ENCODE data around the gene NLGN4X.

The NLGN4X gene

DNA sequence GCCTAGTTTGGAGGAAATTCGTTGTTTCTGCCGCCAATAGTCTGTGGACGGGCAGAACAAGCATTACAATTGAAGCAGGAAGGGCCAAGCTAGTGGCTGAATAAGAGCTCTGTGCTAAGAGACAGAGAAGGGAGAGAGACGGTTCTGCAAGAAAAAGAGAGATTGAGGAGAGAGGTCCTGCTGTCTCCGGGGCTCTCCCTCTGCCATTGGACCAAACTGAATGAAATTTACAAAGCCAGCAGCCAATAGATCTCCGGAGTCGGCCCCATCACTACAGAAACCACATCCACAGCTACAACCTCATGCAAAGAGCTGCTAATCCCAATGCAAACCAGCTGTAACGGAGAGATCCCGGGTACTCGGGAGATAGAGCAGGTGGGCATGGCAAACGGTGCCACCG is at the start of gene NLGN4X:
Gene NLGN4X, minus strand, starts transcription at position 148 of the 400 bp plus-strand sequence. CDS start 77,401 bp downstream, outside the sequence.
- DNase-seq: no peak

- DNase-seq: no peak
Observed at GRCh38 chrX:6266041-6266440, 37.4 kb upstream of the NLGN4X start.

DNA sequence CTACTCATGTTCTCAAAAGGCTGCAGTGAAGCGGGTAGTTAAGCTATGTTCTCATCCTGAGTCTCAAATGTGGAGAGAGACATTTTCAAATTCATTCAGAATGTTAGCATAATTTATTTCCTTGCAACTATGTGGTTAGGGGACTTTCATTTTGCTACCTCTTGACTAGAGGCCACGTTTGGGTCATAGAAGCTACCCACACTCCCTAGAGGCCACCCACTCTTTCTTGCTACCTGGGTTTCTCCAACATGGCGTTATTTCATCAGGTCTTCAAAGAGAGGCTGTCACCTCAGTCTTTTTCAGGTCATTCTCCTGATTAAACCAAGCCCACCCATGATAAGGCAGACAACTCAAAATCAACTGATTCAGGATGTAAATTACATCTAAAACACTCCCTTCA is 34.3 kb upstream of the NLGN4X start:
- DNase-seq: no peak

DNA sequence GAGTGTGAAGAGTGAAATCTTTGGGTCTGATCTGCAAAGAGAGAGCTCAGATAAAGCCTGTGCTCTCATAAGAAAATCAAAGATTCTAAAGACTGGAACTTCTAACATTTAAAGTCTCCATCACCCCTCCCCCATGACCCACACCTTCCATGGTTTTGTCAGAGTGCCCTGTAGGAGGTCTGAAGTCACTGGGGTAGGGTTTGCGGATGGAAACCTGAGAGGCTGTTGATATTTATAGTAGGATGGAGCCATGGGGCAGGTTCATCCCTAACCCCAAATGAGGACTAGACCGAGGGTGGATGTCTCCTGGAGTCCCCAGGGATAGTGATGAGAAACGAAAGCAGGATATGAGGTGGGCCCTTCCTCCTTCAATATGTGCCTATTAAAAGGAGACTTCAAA is 28.4 kb upstream of the NLGN4X start:
- no peak for DNase-seq

DNA sequence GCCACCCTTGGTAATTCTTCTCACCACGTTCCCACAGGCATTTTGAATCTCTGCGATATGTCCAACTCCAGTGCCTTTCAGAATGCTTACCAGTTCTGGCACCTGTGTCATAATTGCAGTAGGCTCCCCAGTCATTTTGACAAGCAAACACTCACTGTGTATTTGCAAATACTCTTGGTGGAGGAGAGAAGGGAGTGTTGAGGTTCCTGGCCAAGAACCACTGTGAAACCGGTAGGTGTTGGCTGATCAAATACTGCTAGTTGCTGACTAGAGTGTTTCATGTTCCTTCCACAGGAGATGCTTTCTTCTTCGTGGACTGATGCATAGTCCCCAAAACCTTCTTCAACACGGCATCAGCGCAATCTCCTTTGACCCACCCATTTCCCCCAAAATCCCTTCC is 16.0 kb upstream of the NLGN4X start:
- no peak for DNase-seq

DNA sequence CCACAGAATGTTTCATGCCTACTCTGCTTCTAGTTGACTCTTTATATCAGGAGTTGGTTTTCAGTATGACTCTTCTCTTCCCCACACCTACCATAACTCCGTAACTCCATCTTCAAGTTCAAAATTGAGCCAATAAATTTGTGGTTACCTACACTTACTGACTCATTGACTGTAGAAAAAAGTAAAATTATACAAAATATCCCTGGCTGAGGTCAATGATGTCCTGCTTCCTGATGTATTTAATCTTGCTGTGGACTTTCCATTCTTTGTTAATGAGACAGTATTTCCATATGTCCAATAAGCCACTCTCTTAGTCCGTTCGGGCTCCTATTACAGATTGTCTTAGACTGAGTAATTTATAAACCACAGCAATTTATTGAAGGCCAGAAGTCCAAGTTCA is 9.9 kb upstream of the NLGN4X start:
- DNase-seq: no peak

DNA sequence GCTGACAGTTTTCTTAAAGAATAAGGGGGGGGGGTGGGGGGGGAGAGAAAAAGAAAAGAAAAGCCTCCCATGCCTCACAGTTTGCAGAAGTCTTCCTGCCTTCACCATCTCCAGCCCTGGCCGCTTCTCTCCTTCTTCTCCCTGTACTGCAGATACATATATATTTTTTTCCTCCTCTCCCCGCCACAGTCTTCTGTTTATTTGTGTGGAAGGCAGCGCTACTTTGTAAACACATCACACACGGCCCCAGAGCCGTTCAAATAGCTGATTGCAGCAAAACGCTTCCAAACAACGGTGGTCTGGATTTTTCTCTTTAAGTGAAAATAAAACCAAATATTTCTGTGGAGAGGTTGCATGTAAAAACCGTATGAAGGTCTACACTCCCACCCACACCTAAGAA is 732 bp downstream of the NLGN4X start:
- no peak for DNase-seq

GRCh38 chrX:6227453-6227835 is 1.2 kb downstream of the NLGN4X start:
- DNase-seq: no peak

DNA sequence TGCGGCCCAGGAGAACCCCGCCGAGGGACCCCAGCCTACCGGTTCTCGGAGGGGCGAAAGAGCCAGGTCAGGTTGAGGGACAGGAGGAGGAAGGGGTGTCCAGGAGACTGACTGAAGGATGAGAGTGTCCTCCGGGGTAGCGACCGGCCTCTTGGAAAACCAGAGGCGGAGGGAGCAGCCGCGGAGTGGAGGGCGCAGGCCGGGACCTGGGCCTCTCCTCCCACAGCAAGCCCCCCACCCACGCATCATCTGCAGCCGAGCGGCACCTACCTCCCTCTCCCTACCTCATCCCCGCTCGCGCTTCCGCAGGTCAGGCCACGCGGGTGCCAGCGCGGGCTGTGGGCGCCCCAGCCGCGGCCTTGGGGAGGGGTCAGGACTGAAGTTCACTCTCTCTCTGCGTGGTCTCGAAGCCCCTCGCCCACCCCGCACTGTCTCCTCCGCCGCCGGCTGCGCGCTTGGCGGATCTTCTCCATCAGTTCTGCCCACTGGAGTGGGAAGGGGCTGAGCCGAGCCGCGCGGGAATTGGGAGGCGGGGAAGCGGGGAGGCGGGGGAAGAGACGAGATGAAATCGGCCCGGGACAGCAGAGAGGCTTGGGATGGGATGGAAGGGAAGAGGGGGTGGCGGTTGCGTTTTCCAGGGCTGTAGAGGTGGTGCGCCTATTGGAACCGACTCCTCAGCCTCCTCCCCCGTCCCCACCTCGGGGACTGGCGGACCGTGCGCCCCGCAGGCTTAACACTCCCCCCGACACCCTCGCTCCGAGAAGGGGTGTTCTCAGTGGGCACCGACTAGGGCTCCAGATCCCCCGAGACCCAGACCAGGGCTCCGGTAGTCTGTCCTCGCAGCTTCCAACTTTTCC is 1.8 kb downstream of the NLGN4X start:
- DNase-seq: no peak

- no peak for DNase-seq
Observed at GRCh38 chrX:6225911-6226595, 2.6 kb downstream of the NLGN4X start.

GRCh38 chrX:6225288-6225910 is 3.3 kb downstream of the NLGN4X start:
- no peak for DNase-seq

DNA sequence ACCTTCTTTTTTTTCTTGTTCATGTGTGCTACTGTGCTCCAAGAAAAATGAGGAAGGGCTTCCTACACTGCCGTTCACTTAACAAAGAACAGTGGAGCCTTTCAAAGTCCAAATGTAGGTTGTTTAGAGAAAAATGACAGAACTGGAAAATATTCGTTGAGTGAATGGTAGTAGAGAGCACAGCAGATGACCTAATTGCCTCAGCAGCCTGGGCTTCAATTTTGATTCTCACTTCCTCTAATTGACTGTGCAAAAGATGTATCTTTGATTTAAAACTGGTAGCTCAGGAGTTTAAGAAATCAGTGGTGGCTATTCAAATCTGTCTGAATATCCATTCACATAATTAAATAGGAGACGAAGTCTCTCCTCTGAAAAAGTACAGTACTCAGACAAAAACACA is 5.2 kb downstream of the NLGN4X start:
- DNase-seq: no peak

- no peak for DNase-seq
Observed at GRCh38 chrX:6210230-6210629, 18.4 kb downstream of the NLGN4X start.

DNA sequence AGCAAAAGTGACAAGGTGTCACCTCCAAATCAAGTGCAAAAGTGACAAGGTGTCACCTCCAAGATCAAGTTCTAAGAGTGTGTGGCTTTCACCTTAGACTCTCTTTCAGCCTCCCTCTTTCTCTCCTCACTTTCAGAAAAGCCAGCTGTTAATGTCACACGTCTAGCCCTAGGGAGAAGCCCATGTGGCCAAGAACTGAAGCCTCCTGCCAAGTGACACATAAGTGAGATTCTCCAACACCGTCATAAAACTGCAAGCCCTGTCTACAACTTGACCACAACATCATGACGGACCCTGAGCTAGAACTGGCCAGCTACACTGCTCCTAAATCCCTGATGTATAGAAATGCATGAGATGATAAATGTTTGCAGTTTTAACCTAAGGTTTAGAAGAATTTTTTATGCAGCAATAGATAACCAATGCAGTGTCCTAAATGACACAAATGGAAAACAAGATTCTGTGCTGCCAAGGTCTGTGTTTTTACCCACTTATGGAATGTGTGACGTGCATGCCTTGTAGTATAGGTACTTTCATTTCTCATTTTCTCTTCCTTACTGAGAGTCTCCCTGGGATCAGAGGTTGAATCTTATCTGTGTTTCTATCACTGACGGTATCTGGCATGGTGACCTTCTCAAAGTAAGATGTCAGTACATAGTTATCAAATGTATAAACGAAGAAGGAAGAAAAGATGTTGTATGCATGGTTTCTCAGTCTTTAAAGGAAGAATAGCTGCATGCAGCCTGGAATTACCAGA is 25.0 kb downstream of the NLGN4X start:
- DNase-seq: no peak

DNA sequence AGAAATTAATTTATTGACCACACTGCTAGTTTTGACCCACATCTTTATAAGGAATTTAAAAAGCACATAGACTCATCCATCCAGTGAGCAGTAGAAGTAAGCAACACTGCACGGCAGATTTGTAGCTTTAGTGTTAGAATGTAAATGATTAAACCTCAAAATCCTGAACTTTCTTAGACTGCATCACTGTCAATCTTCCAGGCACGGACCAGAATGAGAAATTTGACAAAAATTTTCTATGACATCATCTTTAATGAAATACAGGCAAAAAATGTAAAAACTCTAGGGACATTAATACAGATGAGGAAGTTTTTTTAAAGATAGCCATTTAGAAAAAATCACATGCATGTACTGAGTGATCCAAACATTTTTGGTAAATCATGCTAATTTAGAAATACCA is 29.2 kb downstream of the NLGN4X start:
- DNase-seq: no peak

GRCh38 chrX:6187256-6187655 is 41.4 kb downstream of the NLGN4X start:
- no peak for DNase-seq

DNA sequence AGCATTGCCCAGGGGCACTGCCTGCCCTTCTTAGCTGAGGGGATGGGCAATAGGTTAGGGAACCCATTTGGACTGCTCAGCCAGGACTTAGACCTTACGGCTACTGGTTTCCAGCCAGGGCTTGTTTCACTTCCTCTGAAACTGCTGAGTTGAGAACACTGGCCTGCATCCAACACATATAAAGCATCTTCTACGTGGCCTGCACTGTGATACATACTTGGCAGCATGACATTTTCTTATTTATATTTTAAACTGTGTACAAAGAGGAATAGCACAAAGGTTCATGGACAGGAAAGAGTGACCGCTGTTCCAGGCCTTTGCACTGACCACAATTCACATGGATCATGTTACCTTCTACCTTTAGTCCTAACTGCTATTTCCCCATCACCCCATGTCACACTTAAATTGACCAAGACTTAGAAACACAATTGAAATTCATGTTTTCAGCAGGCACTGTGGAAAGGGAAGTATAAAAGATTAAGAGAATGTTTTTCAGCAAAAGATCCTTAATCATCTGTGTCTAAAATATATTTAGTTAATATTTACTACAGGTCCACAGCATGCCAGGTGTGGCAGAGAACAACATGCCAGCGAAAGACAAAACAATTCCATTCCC is 43.7 kb downstream of the NLGN4X start:
- DNase-seq: no peak

DNA sequence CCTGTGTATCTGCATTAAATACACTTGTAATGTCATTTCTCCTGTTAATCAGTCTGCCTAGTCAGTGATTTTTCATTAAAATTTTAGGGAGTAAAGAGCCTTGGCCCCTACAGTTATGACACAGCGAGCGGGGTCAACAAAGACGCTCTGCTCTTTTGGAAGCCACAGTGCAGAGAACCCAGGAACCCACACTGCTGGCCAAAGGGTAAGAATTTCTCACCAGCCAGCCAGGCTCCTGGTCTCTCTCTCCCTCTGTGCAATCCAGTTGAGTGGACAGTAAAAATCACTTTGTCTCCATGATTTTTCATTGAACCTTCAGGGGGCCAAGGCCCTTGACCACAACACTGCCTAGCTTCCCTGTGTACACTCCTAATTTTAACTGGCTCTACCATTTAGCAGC is 52.8 kb downstream of the NLGN4X start:
- DNase-seq: no peak

DNA sequence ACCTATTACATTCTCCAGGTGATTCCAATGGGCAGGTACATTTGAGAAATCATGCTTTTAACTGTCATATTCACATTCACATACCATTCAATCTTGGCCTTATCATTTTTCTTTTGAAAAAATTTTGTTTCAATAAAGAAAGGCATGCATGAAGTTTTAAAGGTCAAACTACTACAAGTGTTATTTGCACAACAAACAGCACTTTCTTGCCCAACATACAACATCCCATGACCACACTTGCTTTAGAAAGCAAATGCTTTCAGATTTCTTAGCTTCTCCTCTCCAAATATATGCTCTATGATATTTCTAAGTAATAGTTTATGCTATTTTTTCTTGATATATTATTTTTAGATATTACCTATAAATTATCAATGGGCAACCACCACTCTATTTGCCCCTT is 58.2 kb downstream of the NLGN4X start:
- DNase-seq: no peak

DNA sequence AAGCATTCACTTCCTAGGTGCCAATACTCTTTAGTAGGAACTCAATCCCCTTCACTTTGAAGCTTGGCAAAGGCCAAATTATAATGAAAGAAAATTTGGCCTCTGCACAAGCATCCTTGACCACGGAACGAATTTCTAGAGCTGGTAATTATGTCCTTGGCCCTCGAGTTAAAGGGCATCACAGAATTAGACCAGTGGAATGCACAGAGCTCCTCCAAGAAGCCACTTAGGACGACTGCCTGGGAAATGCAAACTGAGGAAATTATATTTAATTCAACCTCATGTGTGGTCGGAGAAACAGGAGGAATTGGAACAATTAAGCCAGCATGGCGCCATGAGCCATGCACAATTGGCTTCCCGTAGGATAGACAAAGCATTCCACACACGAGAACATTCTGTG is 59.3 kb downstream of the NLGN4X start:
- DNase-seq: no peak

DNA sequence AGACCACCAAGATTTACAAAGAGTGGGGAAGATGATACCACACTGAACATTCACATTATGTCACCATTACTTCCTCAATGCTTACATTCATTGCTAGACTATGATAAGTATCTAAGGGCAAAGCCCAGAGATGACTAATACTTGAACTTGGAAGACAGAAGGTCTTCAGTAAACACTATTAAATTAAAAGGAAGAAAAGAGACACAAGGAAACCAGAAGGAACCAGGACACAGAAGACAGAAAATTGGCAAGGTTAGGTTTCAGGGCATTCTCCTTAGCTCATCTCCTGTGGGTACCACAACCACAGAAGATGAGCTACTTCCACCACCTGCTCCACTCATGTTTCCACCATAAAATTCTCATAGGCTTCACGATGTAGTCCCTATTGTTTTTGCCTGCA is 64.9 kb downstream of the NLGN4X start:
- DNase-seq: no peak

DNA sequence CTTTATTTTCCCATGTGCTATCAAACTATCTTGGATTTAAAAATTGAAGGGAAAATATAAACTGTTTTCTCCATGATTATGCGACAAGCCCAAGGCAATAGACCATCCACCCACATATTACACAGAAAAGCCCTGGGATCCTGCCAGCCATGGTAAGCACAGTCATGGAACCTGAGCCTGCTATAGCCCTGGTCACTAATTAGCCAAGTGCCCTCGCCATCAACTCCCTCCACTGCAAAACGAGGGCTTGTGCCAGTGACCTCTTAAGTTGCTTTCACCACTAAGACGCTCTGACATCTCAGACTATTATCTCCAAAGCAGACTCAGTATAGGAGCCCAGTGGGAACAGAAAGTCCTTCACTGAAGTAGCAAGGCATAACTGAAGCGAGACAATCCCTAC is 69.2 kb downstream of the NLGN4X start:
- DNase-seq: no peak

- no peak for DNase-seq
Observed at GRCh38 chrX:6151971-6152370, 76.7 kb downstream of the NLGN4X start.

Measured in CD4-positive, alpha-beta T cell treated with Interleukin-12 subunit alpha and Interleukin-12 subunit beta, for 1 hour (primary cell).